Spinal cord (tissue), 9 donors: ENCODE measurements around the gene CCR5AS.
A peak's percentile ranks its signal among the peaks of the same experiment; 100 is the strongest.

Experiments
- DNase-seq, 6 donors: peaks; one replicate each; pipeline versions ENCODE4 v3.0.0 to v3.0.0-alpha.2; 2013 to 2015; ENCODE audit warnings: low spot score in 6 of 6, low read depth in 4 of 6
- H3K27ac ChIP-seq: one replicate; pipeline ENCODE4 v1.5.1; 2013; ENCODE audit warnings: low read depth, low read length, control low read depth
- H3K27me3 ChIP-seq: one replicate; pipeline ENCODE4 v1.6.1; 2013; ENCODE audit warnings: low read length; ENCODE audit not compliant: control insufficient read depth, insufficient read depth
- H3K36me3 ChIP-seq: one replicate; pipeline ENCODE4 v1.6.1; 2013; ENCODE audit warnings: low read length; ENCODE audit not compliant: control insufficient read depth, insufficient read depth
- H3K4me1 ChIP-seq: one replicate; pipeline ENCODE4 v1.6.1; 2013; ENCODE audit warnings: low read length; ENCODE audit not compliant: control insufficient read depth, insufficient read depth
- H3K4me3 ChIP-seq: one replicate; pipeline ENCODE4 v1.5.1; 2013; ENCODE audit warnings: low read depth, low read length, control low read depth
- H3K9me3 ChIP-seq: one replicate; pipeline ENCODE4 v1.6.1; 2013; ENCODE audit warnings: low read length; ENCODE audit not compliant: control insufficient read depth, insufficient read depth
- WGBS: methylation state at CpG from one replicate; pipeline ENCODE4 v1.1.5; 2013; ENCODE audit warnings: missing lambda C conversion rate; ENCODE audit not compliant: insufficient coverage; 5-methylcytosine and 5-hydroxymethylcytosine counted together
- donor health status: healthy.

CCR5AS gene

GRCh38 chr3:46361408-46362283, 45.2 kb downstream of the CCR5AS start:
- Histone ChIP-seq H3K9me3 (no peaks in the 10 kb centered on the region), H3K27ac (no peak overlapping the region), H3K4me3 (no peak overlapping the region), H3K4me1 (peaks cover 3% of the 10 kb centered on the region), H3K27me3 (no peaks in the 10 kb centered on the region), H3K36me3 (no peaks in the 10 kb centered on the region)
- DNase-seq: peak in 1 of 6 donors; percentile 53
- WGBS: 75% methylated on average over 5 of the region's 8 CpGs

- H3K27me3 ChIP-seq: no peaks in the 10 kb centered on the region
- H3K9me3 ChIP-seq: no peaks in the 10 kb centered on the region
- H3K4me3 ChIP-seq: no peak overlapping the region
- DNase-seq: no peak
- no peak overlapping the region for H3K27ac ChIP-seq
- peaks cover 3% of the 10 kb centered on the region for H3K4me1 ChIP-seq
- WGBS: 53% methylated on average over 5 of the region's 6 CpGs
- no peaks in the 10 kb centered on the region for H3K36me3 ChIP-seq
Measured at GRCh38 chr3:46360907-46361306, 46.0 kb downstream of the CCR5AS start.

GRCh38 chr3:46359733-46360493, 47.0 kb downstream of the CCR5AS start:
- Histone ChIP-seq H3K27me3 (no peaks in the 10 kb centered on the region), H3K36me3 (no peaks in the 10 kb centered on the region), H3K27ac (peak overlapping the region; percentile 57), H3K4me3 (no peak overlapping the region), H3K9me3 (no peaks in the 10 kb centered on the region), H3K4me1 (peaks cover 3% of the 10 kb centered on the region)
- DNase-seq: peak; percentile 33 to 96 (median 56)
- 7% methylated on average over 6 of the region's 11 CpGs for WGBS

DNA sequence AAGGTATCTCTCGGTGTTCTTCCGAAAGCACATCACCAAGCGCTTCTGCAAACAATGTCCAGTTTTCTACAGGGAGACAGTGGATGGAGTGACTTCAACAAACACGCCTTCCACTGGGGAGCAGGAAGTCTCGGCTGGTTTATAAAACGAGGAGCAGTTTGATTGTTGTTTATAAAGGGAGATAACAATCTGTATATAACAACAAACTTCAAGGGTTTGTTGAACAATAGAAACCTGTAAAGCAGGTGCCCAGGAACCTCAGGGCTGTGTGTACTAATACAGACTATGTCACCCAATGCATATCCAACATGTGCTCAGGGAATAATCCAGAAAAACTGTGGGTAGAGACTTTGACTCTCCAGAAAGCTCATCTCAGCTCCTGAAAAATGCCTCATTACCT, 48.4 kb downstream of the CCR5AS start:
- Histone ChIP-seq H3K9me3 (no peaks in the 10 kb centered on the region), H3K27me3 (no peaks in the 10 kb centered on the region), H3K27ac (no peak overlapping the region), H3K36me3 (no peaks in the 10 kb centered on the region), H3K4me3 (no peak overlapping the region), H3K4me1 (peaks cover 3% of the 10 kb centered on the region)
- 100% methylated on average over 1 of the region's 6 CpGs for WGBS
- no peak for DNase-seq

DNA sequence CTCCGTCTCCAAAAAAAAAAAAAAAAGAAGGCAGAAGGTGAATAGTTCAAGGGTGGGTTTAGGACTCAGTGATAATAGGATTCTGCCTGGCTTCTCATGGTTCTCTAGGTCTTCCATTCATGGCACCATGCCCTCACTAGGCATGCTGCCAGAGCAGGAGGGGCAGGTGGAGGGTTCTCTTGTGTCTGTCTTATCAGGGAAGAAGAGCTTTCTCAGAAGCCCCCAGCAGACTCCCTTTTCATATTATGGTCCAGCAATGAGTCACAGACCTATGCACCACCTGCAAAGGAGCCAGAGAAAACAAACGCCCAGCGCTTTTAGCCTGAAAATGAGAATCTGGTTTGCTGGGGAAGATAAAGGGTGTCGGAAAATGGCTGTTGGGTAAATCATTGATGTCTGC, 50.0 kb downstream of the CCR5AS start:
- WGBS: 84% methylated on average over 4 of the region's 4 CpGs
- Histone ChIP-seq H3K4me1 (peaks cover 3% of the 10 kb centered on the region), H3K4me3 (no peak overlapping the region), H3K36me3 (no peaks in the 10 kb centered on the region), H3K9me3 (no peaks in the 10 kb centered on the region), H3K27me3 (no peaks in the 10 kb centered on the region), H3K27ac (no peak overlapping the region)
- DNase-seq: peak in 1 of 6 donors; percentile 10

DNA sequence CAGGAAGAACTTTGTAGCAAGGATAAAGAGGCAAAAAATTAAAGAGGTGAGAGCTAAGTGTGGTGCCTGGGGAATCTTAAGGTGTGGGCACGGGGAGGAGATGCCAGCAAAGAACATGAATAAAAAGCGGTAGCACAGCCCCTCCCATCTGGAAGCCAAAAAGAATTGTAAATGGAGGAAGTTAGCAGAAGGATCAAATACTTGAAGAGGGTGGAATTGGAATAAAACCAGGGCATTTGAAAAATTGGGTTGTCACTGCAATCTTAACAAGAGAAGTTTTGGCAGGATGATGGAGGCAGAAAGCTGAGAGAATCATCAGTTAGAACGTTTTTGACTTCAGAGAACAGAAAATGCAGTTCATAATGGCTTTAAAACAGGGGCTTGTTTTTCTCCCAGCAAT, 50.6 kb downstream of the CCR5AS start:
- Histone ChIP-seq H3K27ac (no peak overlapping the region), H3K27me3 (no peaks in the 10 kb centered on the region), H3K4me3 (no peak overlapping the region), H3K9me3 (no peaks in the 10 kb centered on the region), H3K36me3 (no peaks in the 10 kb centered on the region), H3K4me1 (peaks cover 3% of the 10 kb centered on the region)
- peak in 1 of 6 donors; percentile 52 for DNase-seq
- WGBS: 69% methylated on average over 2 of the region's 3 CpGs

- H3K9me3 ChIP-seq: no peaks in the 10 kb centered on the region
- no peaks in the 10 kb centered on the region for H3K36me3 ChIP-seq
- no peak overlapping the region for H3K4me3 ChIP-seq
- DNase-seq: no peak
- no peaks in the 10 kb centered on the region for H3K4me1 ChIP-seq
- no peak overlapping the region for H3K27ac ChIP-seq
- no peaks in the 10 kb centered on the region for H3K27me3 ChIP-seq
Measured at GRCh38 chr3:46354984-46355383, 51.9 kb downstream of the CCR5AS start.

DNA sequence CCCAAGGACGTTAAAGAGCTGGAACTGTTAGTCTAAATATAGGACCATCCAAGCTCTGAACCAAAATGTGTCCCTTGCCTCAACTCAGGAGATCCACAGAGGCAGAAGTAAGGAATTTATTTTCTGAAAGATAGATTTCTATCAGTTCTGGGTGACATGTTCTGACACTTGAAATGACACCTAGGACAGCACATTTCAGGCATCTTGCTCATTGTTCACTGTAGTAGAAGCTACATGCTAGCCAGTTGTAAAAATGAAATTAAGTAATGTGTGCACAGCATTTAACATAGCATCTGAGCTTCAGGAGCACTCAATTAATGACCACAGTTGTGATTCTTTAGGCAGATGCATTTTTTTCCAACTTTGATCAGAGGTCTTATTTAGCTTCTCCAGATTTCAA, 52.4 kb downstream of the CCR5AS start:
- no peak for DNase-seq
- Histone ChIP-seq H3K9me3 (no peaks in the 10 kb centered on the region), H3K36me3 (no peaks in the 10 kb centered on the region), H3K27me3 (no peaks in the 10 kb centered on the region), H3K4me3 (no peak overlapping the region), H3K4me1 (no peaks in the 10 kb centered on the region), H3K27ac (no peak overlapping the region)
- WGBS: no CpG with 5 or more reads among the region's 1 CpG

- Histone ChIP-seq H3K27ac (no peak within 1 kb of the TSS), H3K4me1 (no peaks in the 10 kb centered on the region), H3K9me3 (no peaks in the 10 kb centered on the region), H3K36me3 (no peaks in the 10 kb centered on the region), H3K27me3 (no peaks in the 10 kb centered on the region), H3K4me3 (no peak within 1 kb of the TSS)
- 81% methylated on average over 4 of the region's 7 CpGs for WGBS
- no peak for DNase-seq
Measured at GRCh38 chr3:46353647-46354410, 53.0 kb downstream of the CCR5AS start, which contains the start of gene CCR2. Gene CCR2 (plus strand): TSS chr3:46354111. CDS start chr3:46357528, 3,417 bp downstream.
